GM12864 (cell line): ENCODE data around the gene ALDOC.

Source experiments
- DNase-seq: peaks from one replicate; pipeline ENCODE4 v3.0.0-alpha.2; 2011; ENCODE audit warnings: low read depth
- H3K4me3 ChIP-seq: 2 replicates; pipeline ENCODE4 v1.5.1; 2011; ENCODE audit warnings: mild to moderate bottlenecking, low read depth, low read length, control low read depth
- TF ChIP-seq, protein P1 (sequence below): IDR thresholded peaks from 2 replicates; pipeline ENCODE4 v1.5.1; 2011; ENCODE audit warnings: low read depth, mild to moderate bottlenecking, moderate library complexity, low read length, control low read depth, inconsistent platforms; ENCODE audit errors: missing control alignments

Gene ALDOC

GRCh38 chr17:28541439-28541838 lies 35.3 kb downstream of the ALDOC start:
- TF ChIP-seq, protein P1, sequence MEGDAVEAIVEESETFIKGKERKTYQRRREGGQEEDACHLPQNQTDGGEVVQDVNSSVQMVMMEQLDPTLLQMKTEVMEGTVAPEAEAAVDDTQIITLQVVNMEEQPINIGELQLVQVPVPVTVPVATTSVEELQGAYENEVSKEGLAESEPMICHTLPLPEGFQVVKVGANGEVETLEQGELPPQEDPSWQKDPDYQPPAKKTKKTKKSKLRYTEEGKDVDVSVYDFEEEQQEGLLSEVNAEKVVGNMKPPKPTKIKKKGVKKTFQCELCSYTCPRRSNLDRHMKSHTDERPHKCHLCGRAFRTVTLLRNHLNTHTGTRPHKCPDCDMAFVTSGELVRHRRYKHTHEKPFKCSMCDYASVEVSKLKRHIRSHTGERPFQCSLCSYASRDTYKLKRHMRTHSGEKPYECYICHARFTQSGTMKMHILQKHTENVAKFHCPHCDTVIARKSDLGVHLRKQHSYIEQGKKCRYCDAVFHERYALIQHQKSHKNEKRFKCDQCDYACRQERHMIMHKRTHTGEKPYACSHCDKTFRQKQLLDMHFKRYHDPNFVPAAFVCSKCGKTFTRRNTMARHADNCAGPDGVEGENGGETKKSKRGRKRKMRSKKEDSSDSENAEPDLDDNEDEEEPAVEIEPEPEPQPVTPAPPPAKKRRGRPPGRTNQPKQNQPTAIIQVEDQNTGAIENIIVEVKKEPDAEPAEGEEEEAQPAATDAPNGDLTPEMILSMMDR = no peak
- no peak for DNase-seq

GRCh38 chr17:28540231-28540630 lies 36.5 kb downstream of the ALDOC start:
- DNase-seq = no peak
- TF ChIP-seq, protein P1 = no peak
- no peak overlapping the region for H3K4me3 ChIP-seq

More at GRCh38 chr17:28541439-28541838, 35.3 kb downstream of the ALDOC start:
- no peak overlapping the region for H3K4me3 ChIP-seq

GRCh38 chr17:28538296-28538895 lies 38.3 kb downstream of the ALDOC start:
- no peak for DNase-seq
- no peak overlapping the region for H3K4me3 ChIP-seq
- TF ChIP-seq, protein P1 = no peak

DNA sequence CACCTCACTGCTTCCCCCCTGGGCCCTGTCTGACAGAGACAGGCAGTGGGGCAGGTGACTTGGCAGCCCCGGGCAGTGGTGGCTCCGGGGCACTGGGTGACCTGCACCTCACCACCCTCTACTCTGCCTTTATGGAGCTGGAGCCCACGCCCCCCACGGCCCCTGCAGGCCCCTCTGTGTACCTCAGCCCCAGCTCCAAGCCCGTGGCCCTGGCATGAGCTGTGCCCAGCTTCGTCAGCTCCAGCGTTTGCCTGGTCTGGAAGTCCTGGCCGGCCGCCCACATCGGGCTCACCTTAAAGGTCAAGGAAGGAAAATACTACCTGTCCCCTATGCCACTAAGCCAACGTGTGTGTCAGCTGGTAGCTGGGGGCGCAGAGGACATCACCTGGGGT lies 39.5 kb downstream of the ALDOC start:
- TF ChIP-seq, protein P1 = no peak
- H3K4me3 ChIP-seq = no peak overlapping the region
- DNase-seq = no peak

GRCh38 chr17:28536532-28537218 lies 40.0 kb downstream of the ALDOC start:
- no peak for DNase-seq

DNA sequence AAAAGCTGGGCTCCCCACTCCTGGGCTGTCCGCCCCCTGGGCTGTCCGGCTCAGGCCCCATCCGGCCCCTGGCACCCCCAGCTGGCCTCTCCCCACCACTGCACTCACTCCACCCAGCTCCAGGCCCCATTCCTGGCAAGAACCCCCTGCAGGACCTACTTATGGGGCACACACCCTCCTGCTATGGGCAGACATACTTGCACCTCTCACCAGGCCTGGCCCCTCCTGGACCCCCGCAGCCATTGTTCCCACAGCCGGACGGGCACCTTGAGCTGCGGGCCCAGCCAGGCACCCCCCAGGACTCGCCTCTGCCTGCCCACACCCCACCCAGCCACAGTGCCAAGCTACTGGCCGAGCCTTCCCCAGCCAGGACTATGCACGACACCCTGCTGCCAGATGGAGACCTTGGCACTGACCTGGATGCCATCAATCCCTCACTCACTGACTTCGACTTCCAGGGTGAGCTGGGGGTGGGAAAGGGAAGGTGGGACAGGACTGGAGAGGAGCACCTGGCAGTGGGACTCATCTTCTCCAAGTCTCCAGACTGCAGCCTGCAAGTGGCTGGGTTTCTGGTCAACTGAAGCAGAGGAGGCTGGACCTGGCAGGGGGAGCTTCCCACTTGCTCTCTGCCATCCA lies 41.8 kb downstream of the ALDOC start:
- no peak overlapping the region for H3K4me3 ChIP-seq
- TF ChIP-seq, protein P1 = no peak
- DNase-seq = no peak

More at GRCh38 chr17:28536532-28537218, 40.0 kb downstream of the ALDOC start:
- TF ChIP-seq, protein P1 = no peak
- H3K4me3 ChIP-seq = no peak overlapping the region
